OCI-LY1 (cell line): ENCODE measurements around the gene SYMPK.
A peak's percentile ranks its signal among the peaks of the same experiment; 100 is the strongest.

ENCODE experiments used
- H2AFZ ChIP-seq: fragments of 200-600 bp; sonication (generic), shearing (Covaris generic); 2 replicates; pipeline ENCODE4 v1.6.0; 2014; ENCODE audit warnings: antibody characterized with exemption, mild to moderate bottlenecking, low read length
- H3F3A ChIP-seq: fragments of 200-600 bp; sonication (generic), shearing (Covaris generic); 2 replicates; pipeline ENCODE4 v1.6.0; 2014; ENCODE audit warnings: mild to moderate bottlenecking, antibody characterized with exemption, low read length, moderate library complexity; ENCODE audit not compliant: insufficient read depth
- H3K27ac ChIP-seq: fragments of 200-600 bp; sonication (generic); 2 replicates; pipeline ENCODE4 v1.5.1; 2014; ENCODE audit warnings: low read length, mixed run types, mild to moderate bottlenecking, low read depth; ENCODE audit not compliant: poor library complexity, severe bottlenecking
- H3K27me3 ChIP-seq: fragments of 200-600 bp; sonication (generic); 2 replicates; pipeline ENCODE4 v1.6.0; 2014; ENCODE audit warnings: antibody characterized with exemption, mild to moderate bottlenecking, low read length, moderate library complexity; ENCODE audit not compliant: insufficient read depth
- H3K36me3 ChIP-seq: fragments of 200-600 bp; sonication (generic); 2 replicates; pipeline ENCODE4 v1.6.1; 2014; ENCODE audit warnings: mild to moderate bottlenecking, antibody characterized with exemption, low read length, moderate library complexity, mixed read lengths; ENCODE audit not compliant: insufficient read depth
- H3K4me1 ChIP-seq: fragments of 200-600 bp; sonication (generic); 2 replicates; pipeline ENCODE4 v1.5.1; 2014; ENCODE audit warnings: mild to moderate bottlenecking, low read length, moderate library complexity; ENCODE audit not compliant: insufficient read depth, severe bottlenecking
- H3K4me2 ChIP-seq: fragments of 200-600 bp; sonication (generic), shearing (Covaris generic); 2 replicates; pipeline ENCODE4 v1.6.1; 2014; ENCODE audit warnings: low read length
- H3K4me3 ChIP-seq: fragments of 200-600 bp; sonication (generic); 2 replicates; pipeline ENCODE4 v1.5.1; 2014; ENCODE audit warnings: low read length, low read depth, mild to moderate bottlenecking, mixed read lengths; ENCODE audit not compliant: poor library complexity, severe bottlenecking
- H3K79me2 ChIP-seq: fragments of 200-600 bp; shearing (Covaris generic); 2 replicates; pipeline ENCODE4 v1.6.1; 2016; ENCODE audit warnings: mixed run types, low read length, mixed read lengths; ENCODE audit not compliant: insufficient read depth
- H3K9ac ChIP-seq: fragments of 200-600 bp; sonication (generic), shearing (Covaris generic); 2 replicates; pipeline ENCODE4 v1.6.1; 2014; ENCODE audit warnings: mild to moderate bottlenecking, low read length, mixed read lengths
- H3K9me2 ChIP-seq: fragments of 200-600 bp; sonication (generic), shearing (Covaris generic); 2 replicates; pipeline ENCODE4 v1.6.1; 2014; ENCODE audit warnings: low read depth, mild to moderate bottlenecking, low read length, mixed read lengths
- H3K9me3 ChIP-seq: fragments of 200-600 bp; shearing (Covaris generic); 2 replicates; pipeline ENCODE4 v1.6.1; 2014; ENCODE audit warnings: low read length, mixed read lengths
- H4K20me1 ChIP-seq: fragments of 200-600 bp; sonication (generic), shearing (Covaris generic); 2 replicates; pipeline ENCODE4 v1.6.0; 2016; ENCODE audit warnings: mild to moderate bottlenecking, low read length; ENCODE audit not compliant: insufficient read depth
- CTCF ChIP-seq: fragments of 200-600 bp; sonication (generic), shearing (Covaris generic); IDR thresholded peaks from 2 replicates; pipeline ENCODE4 v1.5.1; 2017; ENCODE audit warnings: mild to moderate bottlenecking, antibody characterized with exemption, low read length, moderate library complexity, mixed read lengths
- EZH2 ChIP-seq: fragments of 200-600 bp; sonication (generic), shearing (Covaris generic); IDR thresholded peaks from 2 replicates; pipeline ENCODE4 v1.8.0; 2017; ENCODE audit warnings: borderline replicate concordance, mixed run types, mild to moderate bottlenecking, antibody characterized with exemption, low read length, moderate library complexity, mixed read lengths

Gene SYMPK

GRCh38 chr19:45824041-45824471 lies 38.9 kb downstream of the SYMPK start:
- no peak for TF ChIP-seq EZH2
- no peak for TF ChIP-seq CTCF
- Histone ChIP-seq H3K9ac (peak overlapping the region; percentile 25; the same call in 1 of the 2 replicates), H3K36me3 (peaks cover 82% of the 10 kb centered on the region), H3K4me2 (peak overlapping the region; percentile 14; the same call in 1 of the 2 replicates), H3K79me2 (no peaks in the 10 kb centered on the region), H3F3A (no peaks in the 10 kb centered on the region), H4K20me1 (no peaks in the 10 kb centered on the region), H3K9me3 (no peaks in the 10 kb centered on the region), H3K27ac (peak overlapping the region; percentile 79), H3K27me3 (no peaks in the 10 kb centered on the region), H3K4me3 (no peak overlapping the region), H2AFZ (no peak overlapping the region), H3K4me1 (peaks cover 27% of the 10 kb centered on the region), H3K9me2 (no peaks in the 10 kb centered on the region)

- Histone ChIP-seq H3K79me2 (no peaks in the 10 kb centered on the region), H2AFZ (no peak overlapping the region), H3K9me3 (no peaks in the 10 kb centered on the region), H3K4me1 (peaks cover 27% of the 10 kb centered on the region), H4K20me1 (no peaks in the 10 kb centered on the region), H3K4me2 (no peak overlapping the region), H3K36me3 (peaks cover 75% of the 10 kb centered on the region), H3K9ac (no peak overlapping the region), H3F3A (no peaks in the 10 kb centered on the region), H3K27ac (no peak overlapping the region), H3K9me2 (no peaks in the 10 kb centered on the region), H3K4me3 (no peak overlapping the region), H3K27me3 (no peaks in the 10 kb centered on the region)
- TF ChIP-seq CTCF (no peak), EZH2 (no peak)
These were observed 39.8 kb downstream of the SYMPK start for GRCh38 chr19:45823182-45823581.

- H2AFZ ChIP-seq = no peak overlapping the region
- no peaks in the 10 kb centered on the region for H3K27me3 ChIP-seq
- H3K4me3 ChIP-seq = no peak overlapping the region
- no peaks in the 10 kb centered on the region for H3K9me3 ChIP-seq
- H3K9me2 ChIP-seq = no peaks in the 10 kb centered on the region
- no peaks in the 10 kb centered on the region for H3K79me2 ChIP-seq
- H3K27ac ChIP-seq = no peak overlapping the region
- H3K9ac ChIP-seq = no peak overlapping the region
- H3K4me1 ChIP-seq = peaks cover 28% of the 10 kb centered on the region
- H4K20me1 ChIP-seq = no peaks in the 10 kb centered on the region
- peaks cover 70% of the 10 kb centered on the region for H3K36me3 ChIP-seq
- no peak overlapping the region for H3K4me2 ChIP-seq
- TF ChIP-seq EZH2 (no peak), CTCF (no peak)
- no peaks in the 10 kb centered on the region for H3F3A ChIP-seq
These were observed 40.2 kb downstream of the SYMPK start for GRCh38 chr19:45822716-45823115.
